GM15510 (cell line): Measurements from ENCODE around the gene CSPG5.

Source experiments
- POLR2A ChIP-seq: IDR thresholded peaks from 3 replicates; pipeline ENCODE4 v1.6.1; 2011; ENCODE audit warnings: borderline replicate concordance; ENCODE audit not compliant: insufficient read length; ENCODE audit errors: extremely low read depth

CSPG5 gene, protein sequence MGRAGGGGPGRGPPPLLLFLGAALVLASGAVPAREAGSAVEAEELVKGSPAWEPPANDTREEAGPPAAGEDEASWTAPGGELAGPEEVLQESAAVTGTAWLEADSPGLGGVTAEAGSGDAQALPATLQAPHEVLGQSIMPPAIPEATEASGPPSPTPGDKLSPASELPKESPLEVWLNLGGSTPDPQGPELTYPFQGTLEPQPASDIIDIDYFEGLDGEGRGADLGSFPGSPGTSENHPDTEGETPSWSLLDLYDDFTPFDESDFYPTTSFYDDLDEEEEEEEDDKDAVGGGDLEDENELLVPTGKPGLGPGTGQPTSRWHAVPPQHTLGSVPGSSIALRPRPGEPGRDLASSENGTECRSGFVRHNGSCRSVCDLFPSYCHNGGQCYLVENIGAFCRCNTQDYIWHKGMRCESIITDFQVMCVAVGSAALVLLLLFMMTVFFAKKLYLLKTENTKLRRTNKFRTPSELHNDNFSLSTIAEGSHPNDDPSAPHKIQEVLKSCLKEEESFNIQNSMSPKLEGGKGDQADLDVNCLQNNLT

DNA sequence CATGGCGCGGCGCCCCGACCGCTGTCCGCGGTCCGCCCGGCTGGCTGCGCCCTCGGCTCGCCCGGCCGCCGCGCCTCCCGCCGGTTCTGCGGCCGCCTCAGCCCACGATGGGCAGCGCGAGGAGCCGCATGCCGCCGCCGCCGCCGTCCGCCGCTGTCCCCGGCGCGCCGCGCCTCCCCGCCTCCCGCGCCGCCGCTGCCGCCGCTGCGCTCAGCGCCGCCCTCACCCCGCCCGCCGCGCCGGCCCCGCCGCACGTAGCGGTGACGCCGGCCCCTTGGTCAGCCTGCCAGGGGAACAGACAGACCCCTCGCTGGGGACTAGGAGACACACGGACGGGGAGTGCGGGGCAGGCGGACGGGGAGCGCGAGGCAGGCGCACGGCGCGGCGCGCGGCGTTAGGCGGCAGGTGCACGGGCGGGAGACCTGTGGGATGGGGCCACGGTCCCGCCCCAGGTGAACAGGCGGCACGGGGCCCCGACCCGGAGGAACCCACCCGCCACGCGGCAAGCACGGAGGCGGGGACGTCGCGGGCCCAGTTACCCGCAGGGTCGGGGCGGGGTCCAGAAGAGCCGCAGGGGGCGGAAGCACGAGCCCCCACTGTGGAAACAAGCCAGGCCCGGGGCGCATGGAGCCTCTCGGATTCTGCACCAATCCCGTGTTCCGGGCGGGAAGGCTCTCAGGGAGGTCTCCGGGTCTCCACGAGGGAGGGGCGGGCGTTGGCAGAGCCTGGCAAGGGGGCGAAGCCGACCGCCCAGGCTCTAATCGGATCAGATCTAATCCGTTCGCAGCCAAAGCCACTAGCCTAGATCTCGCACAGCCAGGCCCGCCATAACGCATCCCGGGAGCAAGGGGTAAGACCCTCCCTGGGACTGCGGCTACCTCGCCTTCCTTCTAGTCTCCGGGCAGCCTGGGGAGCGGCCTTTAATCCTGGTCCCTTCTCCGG, at the start of gene CSPG5:
Gene CSPG5, minus strand, starts transcription at position 175 of the 942 bp plus-strand sequence. Its CDS starts 172 bp downstream, at position 3.
- TF ChIP-seq POLR2A, result no peak

DNA sequence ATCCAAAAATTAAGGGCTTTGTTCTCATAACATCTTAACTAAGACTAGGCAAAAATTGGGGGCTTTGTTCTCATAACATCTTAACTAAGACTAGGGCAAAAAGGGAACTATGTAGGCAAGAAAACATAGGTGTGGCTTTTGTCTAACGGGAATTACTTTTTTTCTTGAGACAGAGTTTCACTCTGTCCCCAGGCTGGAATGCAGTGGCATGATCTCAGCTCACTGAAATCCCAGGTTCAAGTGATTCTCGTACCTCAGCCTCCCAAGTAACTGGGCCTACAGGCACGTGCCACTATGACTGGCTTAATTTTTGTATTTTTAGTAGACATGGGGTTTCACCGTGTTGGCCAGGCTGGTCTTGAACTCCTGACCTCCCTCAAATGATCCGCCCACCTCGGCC, 49.8 kb upstream of the CSPG5 start:
- TF ChIP-seq POLR2A, result no peak

DNA sequence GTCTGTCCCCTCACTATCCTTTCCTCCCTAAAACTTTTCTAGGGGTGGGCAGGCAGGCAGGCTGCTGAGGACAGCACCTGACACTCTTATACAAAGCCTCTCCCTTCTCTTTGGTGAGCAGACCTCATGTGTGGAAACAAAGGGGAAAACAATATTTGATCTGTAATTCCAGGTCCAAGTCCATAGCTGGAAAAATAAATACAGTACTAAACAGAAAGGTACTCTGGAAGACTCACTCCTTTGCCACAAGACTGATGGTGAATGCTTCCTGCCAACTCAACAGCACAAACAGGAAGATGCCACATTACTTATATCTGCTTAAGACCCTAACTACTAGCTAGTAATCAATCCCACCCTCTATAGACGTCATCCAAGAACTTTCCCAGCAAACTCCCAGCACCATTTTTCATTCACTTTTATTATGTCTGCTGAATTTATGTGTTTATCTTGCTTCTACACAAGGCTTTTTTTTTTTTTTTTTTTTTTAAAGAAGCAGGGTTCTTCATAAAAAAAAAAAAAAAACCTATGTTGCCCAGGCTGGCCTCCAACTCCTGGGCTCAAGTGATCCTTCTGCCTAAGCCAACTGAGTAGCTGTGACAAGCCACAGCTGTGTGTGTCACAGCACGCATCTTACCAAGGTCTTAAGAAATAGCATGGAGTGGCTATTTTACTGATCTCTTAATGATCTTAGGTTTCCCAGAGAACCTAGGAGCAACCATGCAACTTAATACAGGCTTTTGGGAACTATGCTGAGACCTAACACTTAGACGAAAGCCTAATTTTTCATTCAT, 44.2 kb upstream of the CSPG5 start:
- no peak for TF ChIP-seq POLR2A

DNA sequence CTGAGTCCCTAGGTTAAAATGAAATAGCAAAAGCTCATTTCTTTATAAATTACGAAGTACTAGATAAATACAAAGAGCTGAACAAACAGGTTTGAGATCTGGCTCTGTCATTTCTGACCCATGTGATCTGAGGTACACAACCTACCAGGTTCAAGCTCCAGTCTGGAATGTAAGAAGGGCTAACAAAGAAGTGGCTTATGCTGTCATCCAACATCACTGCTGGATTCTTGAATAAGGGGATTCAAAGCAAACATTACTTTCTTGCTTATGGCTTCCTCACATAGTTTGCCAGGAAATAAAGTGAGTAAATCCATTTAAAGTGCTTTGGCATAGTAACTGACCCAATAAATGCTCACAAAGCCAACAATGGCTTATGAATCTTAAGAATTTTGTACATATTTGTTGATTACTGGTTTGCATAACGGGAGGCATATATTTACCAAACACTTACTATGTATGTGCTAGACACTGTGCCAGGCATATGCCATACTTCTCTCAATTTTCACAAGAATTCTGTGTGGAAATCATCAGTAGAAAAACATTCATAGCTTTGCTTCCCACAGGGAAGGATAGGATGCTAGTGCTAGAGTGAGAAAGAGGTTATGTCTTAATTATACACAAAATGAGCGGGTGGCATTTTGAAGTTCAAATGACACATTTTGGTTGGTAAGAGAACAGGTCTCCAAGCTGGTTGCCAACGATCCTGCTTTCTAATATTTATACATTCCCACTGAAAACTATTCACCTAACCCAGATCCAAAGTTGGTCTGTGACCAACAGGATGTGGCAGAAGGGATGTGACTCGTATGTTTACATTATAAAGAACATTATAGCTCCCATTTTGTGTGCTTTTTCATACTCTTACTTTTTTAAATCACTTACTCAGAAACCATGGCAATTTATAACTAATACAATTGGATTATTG, 38.7 kb upstream of the CSPG5 start:
- TF ChIP-seq POLR2A, result no peak

DNA sequence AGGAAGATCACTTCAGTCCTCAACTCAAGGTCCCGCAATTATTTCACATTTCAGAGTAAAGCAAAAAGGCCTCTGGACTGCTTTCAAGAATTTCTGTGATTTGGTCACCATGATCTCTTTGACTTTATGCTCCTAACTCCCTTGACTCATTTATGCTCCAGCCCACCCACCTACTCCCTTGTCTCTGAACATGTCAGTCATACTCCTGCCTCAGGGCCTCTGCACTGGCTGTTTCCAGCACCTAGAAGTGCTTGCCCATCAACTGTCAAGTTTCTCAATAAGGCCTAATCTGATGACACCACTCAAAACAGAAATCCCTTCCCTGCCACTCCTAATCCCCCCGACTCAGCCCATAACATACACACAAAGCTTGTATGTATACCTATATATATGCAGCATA, 36.1 kb upstream of the CSPG5 start:
- no peak for TF ChIP-seq POLR2A

DNA sequence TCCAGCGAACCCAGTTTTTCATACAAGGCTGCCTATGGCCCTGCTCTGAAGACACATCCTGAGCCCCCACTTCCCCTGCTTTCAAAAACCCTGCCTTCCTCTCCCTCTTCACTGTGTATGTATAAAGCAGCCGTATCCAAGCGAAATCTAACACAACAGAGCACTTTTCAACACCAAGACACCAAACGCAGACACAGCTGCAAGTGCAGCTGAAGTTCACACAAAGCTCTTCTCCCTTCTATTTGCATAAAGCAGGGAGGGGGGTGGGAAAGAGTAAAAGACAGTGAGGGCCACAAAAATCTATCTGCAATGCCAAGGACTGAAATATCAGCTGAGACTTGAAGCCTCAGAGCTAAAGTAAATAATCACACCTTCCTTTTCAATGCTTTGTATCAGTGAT, 35.1 kb upstream of the CSPG5 start:
- no peak for TF ChIP-seq POLR2A

DNA sequence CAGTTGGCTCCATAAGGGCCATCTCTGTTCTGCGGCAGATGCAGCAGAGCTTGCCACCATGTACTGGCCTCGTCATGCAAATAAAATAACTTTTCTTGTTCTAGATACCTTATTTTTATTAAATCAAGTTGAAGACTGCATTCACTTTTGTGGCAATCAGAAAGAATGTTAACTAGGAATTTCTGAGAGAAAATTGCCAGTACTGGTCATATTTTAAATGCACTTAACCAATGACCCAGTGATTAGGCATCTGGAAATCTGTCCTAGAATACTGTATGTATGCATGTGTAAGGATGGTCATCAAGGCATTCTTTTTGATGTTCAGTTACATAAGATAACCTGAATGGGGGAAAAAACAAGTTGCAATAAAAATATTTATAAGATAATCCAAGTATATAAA, 34.2 kb upstream of the CSPG5 start:
- no peak for TF ChIP-seq POLR2A

DNA sequence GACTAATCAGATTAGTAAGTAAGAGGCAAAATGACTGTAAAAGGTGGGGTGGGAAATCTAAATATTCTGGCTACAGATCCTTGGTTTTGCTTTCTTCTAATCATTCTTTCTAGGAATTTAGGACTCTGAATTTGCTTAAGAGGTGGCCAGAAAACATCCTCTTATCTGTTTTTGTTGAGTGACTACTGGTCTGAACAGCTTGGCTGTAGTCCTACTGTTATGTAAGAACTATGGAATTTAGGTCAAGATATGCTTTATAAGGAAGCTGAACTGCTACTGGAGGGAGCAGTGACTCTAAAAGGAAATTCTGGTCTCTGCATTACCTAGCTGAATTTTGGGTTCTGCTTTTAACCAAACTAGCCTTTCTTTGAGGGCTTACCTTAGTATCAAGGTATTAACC, 33.5 kb upstream of the CSPG5 start:
- no peak for TF ChIP-seq POLR2A

DNA sequence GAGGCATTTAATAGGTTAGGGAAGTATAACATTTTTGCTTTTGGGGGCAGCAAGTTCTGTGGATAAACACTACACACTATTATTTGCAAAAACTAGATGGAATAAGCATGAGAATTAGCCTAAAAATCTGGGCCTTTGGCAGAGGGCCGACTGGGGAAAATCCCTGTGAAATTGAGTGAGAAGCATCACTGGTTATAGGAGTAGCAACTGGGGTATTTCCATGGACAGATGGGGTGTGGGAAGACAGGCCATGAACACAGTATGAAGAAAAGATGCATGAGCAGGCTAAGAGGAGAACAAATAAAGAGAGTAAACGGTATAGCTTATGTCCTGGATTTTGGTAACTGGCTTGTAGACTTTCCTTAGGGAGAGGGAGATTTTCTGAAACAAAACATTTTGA, 32.9 kb upstream of the CSPG5 start:
- TF ChIP-seq POLR2A, result no peak

DNA sequence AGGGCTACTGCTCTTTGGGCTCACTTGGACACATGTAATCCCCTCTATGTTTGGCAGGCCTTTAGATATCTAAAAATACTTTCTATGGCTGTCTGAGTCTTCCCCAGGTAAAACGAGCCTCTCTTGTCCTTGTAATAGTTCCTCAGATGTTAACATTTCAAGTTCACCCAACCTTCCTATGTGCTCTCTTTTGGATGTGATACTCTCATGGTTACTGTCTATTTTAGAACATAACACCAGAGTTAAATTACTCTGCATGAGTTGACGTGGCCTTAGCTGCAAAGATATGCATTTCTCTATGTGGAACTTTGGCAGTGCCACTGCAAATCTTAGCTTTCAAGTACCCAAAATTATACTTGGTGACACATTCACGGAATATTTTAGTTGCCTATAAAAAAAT, 31.9 kb upstream of the CSPG5 start:
- TF ChIP-seq POLR2A, result no peak

DNA sequence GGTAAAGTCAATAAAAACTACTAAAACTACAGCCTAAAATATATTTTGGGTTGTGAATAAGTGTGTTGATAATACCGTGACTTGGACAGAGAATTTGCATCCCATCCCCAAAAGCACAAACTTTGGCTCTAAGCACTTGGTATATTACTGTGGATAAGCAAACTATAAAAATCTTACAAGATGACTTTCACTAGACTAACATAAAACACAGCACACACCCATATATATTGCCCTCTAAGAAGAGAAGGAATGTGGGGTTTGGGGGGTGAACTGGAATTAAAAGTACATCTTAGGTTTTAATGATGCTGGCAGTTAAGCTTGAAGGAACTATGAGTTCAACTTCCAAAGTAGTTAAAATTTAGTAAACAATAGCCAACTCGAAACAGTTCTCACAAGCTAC, 28.7 kb upstream of the CSPG5 start:
- no peak for TF ChIP-seq POLR2A

DNA sequence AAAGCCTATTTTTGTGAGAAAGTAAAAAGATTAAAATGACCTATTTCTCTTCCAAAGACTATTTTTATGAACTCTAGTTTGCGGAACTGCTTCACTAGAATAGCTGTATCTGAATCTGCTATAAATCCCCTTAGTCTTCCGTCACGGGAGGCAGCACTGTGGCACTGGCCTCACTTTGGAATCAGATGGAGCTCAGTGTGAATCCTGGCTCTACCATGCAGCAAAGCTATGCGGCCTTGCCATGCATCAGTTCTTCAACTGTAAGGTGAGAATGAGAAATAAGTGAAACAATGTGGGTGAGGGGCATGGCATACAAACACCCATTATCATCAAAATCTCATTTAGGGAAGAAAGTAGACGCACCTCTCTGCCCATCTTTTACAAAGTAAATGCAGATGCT, 27.5 kb upstream of the CSPG5 start:
- TF ChIP-seq POLR2A, result no peak

DNA sequence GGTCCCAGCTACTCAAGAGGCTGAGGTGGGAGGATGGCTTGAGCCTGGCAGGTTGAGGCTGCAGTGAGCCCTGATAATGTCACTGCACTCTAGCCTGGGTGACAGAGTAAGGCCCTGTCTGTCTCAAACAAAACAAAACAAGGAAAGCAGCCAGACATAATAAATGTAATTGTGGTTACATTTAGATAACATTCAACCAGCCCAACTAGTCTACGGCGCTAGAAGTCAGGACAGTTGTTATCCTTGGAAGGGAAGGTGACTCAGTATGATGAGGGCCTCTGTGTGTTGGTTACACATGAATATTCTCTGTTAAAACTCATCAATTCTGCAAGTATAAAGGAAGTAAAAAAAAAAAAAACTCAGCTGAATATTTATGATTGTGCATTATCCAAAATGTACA, 27.0 kb upstream of the CSPG5 start:
- TF ChIP-seq POLR2A, result no peak
